ENCODE results near the gene IL34.

DNA sequence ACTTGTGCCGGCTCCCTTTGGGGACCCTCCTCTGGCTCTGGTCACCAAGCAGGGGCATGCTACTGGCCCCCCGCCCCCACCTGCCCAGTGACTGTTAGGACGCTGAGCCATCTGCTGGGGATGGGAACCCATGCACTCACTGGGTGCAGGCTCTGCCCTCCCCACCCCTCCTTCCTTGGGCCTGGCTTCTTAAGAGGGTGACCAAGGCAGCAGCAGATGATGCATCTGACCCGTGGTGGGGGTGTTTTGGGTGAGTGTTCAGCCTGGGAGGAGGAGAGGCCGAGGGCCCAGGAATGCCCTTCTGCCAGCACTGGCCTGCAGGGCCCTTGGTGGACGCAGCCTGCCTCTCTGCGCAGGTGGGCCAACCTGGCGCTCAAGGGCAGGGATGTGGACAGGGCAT is 58.7 kb downstream of the IL34 start:
- TF ChIP-seq CTCF (IDR thresholded peaks at IDR 0.05; ENCODE audit: insufficient read depth, low read length, poor library complexity, severe bottlenecking) (no peak), EZH2phosphoT487 (conservative IDR thresholded peaks at IDR 0.05; ENCODE audit: low read length) (no peak)

Data from SU-DHL-6 (cell line).